Stromal cell of bone marrow (primary cell): Measurements from ENCODE around the gene PI4KB.

Experiments used
- DNase-seq: peaks from one replicate; pipeline ENCODE4 v3.0.0-alpha.2; 2012; ENCODE audit warnings: low read depth

PI4KB gene

GRCh38 chr1:151346082-151346768 is 19.0 kb upstream of the PI4KB start:
- DNase-seq, result no peak

GRCh38 chr1:151344291-151344690 is 17.1 kb upstream of the PI4KB start:
- no peak for DNase-seq

- DNase-seq, result no peak
Measured at GRCh38 chr1:151343587-151343986, 16.4 kb upstream of the PI4KB start.

GRCh38 chr1:151342569-151342968 is 15.4 kb upstream of the PI4KB start:
- no peak for DNase-seq

GRCh38 chr1:151342021-151342420 is 14.8 kb upstream of the PI4KB start:
- DNase-seq, result no peak

- peak; percentile 73 for DNase-seq
Measured at GRCh38 chr1:151340870-151341754, 13.9 kb upstream of the PI4KB start.

GRCh38 chr1:151336556-151336955 is 9.3 kb upstream of the PI4KB start:
- DNase-seq, result no peak

- DNase-seq, result no peak
Measured at GRCh38 chr1:151334822-151335221, 7.6 kb upstream of the PI4KB start.

- no peak for DNase-seq
Measured at GRCh38 chr1:151327903-151328674, 873 bp upstream of the PI4KB start.

- DNase-seq, result no peak
Measured at GRCh38 chr1:151326619-151327222, 495 bp downstream of the PI4KB start.

GRCh38 chr1:151325646-151326429 is 1.4 kb downstream of the PI4KB start:
- no peak for DNase-seq

GRCh38 chr1:151325231-151325630 is 2.0 kb downstream of the PI4KB start:
- DNase-seq, result no peak

GRCh38 chr1:151324390-151324930 is 2.8 kb downstream of the PI4KB start:
- no peak for DNase-seq

- no peak for DNase-seq
Measured at GRCh38 chr1:151318975-151319374, 8.2 kb downstream of the PI4KB start.

- no peak for DNase-seq
Measured at GRCh38 chr1:151315565-151316235, 11.5 kb downstream of the PI4KB start.

GRCh38 chr1:151314137-151314875 is 12.9 kb downstream of the PI4KB start:
- peak; percentile 80 for DNase-seq

- DNase-seq, result no peak
Measured at GRCh38 chr1:151313501-151313900, 13.7 kb downstream of the PI4KB start.

GRCh38 chr1:151312826-151313225 is 14.4 kb downstream of the PI4KB start:
- no peak for DNase-seq

GRCh38 chr1:151312411-151312810 is 14.8 kb downstream of the PI4KB start:
- no peak for DNase-seq
